HG03521 (cell line): ENCODE measurements around the gene ATP5PD.
A peak's percentile ranks its signal among the peaks of the same experiment; 100 is the strongest.
"Not testable (repeated sequence)": the region's sequence is repeated elsewhere in the genome, so short reads cannot be mapped to it uniquely, and the experiment has no call there.

Experiments
- ATAC-seq: cut with Tn5 transposase; IDR thresholded peaks from one replicate; pipeline ENCODE4 v1.9.1; 2021; ENCODE audit warnings: mild to moderate bottlenecking, moderate library complexity; ENCODE audit not compliant: unreplicated experiment

Gene ATP5PD

DNA sequence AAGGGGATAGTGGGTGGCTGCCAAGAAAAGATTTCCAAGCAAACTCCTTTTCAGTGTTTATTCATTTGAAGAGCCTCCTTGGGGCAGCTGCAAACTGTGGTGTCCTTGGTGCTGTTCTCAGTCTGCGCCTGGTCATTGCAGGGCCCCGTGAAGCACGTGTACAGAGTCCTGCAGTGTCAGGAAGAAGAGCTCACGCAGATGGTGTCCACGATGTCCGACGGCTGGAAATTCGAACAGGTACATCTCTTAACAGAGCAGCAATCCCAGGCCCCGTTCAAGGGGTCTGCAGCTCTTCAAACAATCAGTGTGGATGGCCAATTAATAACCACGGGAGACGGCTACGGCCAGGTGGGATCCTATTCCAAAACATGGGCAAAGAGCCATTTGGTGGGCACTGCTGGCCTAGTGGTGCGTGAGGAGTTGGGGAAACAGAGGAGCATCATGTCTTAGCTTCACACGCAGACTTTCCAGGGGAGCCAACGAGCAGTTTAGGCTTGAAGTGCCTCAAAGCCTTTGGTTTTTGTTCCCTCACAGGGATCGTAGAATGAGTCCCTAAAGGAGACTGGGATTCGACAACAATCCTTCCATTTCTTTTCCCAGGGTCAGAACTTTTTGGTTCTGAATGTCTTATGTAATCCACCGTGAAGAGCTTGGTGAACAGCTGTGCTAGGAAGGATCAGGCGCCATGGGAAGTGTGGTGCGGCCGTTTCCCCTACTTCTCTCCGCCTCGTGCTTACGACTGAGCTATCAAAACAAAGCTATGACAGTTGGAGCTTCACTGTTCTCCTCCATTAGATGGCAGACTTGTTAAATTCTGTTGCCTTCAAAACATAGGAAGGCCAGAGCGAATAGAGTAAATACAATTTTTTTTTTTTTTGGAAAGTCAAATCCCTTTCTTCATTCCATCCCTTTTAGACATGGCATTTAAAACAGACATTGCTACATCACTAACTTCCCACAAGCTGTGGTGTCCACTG is 12.9 kb upstream of the ATP5PD start:
- ATAC-seq: no peak

DNA sequence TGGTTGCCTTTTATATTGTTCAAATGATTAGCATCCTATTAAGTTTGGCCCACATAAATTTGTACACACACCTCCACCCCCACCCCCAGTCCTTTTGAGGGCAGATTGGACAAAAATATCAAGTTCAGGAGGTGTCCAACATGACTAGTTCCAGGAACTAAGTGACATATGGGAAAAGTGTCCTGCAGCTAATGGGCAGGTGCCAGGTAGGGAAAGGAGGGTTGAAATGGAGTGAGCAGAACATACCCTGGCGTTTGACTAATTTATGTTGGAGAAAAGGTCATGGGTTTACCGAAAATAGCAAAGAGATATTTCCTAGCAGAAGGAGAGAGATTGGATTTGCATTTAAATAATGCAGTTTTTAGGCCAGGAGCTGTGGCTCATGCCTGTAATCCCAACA is 5.2 kb upstream of the ATP5PD start:
- ATAC-seq: no peak

DNA sequence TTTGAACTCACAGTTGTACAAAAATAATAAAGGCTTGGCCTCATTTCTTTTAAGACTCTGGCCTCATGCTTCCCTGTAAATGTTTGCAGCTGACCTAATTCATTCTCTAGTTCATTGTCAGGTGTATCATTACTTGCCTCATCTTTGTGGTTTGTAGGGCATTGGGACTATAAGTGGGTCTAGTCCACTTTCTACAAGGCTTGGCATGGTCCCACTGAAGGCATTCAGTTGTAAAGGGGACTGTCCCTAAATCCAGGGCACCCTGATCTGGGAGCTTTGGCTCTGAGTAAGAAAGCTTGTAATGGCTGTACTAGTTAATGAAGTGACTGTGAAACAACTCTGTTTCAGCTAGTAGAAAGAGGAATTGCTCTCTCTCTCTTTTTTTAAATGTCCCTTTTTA is 2.9 kb upstream of the ATP5PD start:
- no peak for ATAC-seq

- no peak for ATAC-seq
Observed at GRCh38 chr17:75049057-75049456, 2.3 kb upstream of the ATP5PD start.

- ATAC-seq: no peak
Observed at GRCh38 chr17:75048249-75048878, 1.6 kb upstream of the ATP5PD start.

DNA sequence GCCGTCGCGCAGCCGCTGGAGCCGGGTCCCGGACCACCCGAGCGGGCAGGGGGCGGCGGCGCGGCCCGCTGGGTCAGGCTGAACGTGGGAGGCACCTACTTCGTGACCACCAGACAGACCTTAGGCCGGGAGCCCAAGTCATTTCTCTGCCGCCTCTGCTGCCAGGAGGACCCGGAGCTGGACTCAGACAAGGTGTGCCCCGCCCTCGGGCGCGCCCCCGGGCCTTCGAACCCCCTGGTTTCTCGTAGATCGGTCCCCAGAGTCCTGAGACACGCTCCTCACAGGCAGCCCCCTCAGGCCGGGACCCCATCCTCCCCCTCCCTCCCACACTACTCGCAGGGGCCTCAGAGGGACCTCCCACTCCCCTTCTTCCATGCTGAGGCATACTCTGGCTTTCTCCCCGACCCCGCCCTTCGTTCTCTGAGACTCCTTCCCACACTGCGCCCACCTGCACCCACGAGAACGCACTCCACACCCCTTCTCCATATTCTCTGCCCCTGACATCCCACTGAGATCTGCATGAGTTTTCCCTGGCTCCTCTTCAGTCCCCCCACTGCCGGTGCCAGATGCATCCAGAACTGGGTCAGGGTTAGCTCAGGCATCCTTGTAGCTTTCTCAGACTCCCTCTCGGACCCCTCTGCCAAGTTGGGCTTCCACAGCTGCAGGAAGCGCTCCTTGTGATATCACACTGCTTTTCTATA is 779 bp upstream of the ATP5PD start:
- ATAC-seq: peak; percentile 5

GRCh38 chr17:75045946-75046406 is 793 bp downstream of the ATP5PD start:
- ATAC-seq: not testable (repeated sequence)

GRCh38 chr17:75044716-75045115 is 2.1 kb downstream of the ATP5PD start:
- ATAC-seq: no peak

DNA sequence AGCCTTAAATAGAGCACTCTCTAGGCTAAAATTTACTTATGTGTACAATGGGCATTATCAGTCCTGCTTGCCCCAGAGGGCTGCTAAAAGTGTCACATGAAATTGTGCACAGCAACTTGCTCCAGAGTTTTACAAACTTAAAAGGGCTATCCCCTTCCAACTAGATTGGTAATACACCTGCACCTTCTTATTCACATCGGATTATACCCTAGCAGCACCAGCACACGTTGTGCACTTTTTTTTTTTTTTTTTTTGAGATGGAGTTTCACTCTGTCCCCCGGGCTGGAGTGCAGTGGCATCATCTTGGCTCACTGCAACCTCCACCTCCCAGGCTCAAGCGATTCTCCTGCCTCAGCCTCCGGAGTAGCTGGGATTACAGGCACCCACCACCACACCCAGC is 3.0 kb downstream of the ATP5PD start:
- not testable (repeated sequence) for ATAC-seq

DNA sequence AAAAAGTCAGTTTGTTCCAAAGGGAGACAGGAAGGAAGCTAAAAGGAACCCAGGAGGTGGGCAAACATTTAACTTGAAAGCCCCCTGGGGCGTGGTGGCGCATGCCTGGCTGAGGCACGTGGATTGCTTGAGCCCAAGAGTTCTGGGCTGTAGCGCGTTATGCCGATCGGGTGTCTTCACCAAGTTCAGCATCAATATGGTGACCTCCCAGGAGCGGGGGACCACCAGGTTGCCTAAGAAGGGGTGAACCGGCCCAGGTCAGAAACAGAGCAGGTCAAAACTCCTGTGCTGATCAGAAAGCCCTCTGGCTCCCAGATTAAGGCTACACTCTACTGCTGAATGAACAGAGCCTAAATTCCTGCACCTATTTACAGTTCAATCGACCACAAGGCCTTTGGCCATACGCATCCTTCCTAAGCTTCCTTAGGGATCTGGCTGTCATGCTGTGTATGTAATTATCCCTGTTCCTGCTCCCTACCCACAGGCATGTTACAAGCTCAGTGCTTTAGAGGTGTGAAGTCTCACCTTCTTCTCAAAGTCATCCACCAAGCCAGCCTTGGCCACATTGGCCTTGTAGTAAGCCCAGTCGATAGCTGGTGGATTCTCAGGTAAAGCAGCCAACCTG is 5.0 kb downstream of the ATP5PD start:
- ATAC-seq: no peak

DNA sequence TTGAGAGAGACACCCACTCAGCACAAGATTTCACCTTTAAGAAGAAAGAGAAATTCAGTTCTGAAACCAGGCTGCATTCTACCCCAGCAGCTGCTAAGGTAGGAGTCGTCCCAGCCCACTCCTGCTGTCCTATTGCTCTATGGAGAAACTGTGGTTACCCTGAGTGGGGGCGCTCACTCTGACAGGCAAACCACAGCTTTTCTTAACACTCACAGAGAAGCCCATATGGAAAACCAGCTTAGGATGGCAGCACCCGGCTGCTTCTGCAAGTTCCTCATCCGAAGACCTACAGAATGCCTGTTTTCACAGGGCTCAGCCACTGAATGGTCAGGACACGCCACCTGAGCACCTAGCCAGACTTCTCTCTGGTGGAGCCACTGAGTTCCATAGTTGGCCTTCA is 7.5 kb downstream of the ATP5PD start:
- ATAC-seq: no peak

- no peak for ATAC-seq
Observed at GRCh38 chr17:75036643-75037268, 10.0 kb downstream of the ATP5PD start.

- peak; percentile 58 for ATAC-seq
Observed at GRCh38 chr17:75034236-75034908, 12.4 kb downstream of the ATP5PD start.

- ATAC-seq: peak; percentile 31
Observed at GRCh38 chr17:75033346-75034235, 13.2 kb downstream of the ATP5PD start.

DNA sequence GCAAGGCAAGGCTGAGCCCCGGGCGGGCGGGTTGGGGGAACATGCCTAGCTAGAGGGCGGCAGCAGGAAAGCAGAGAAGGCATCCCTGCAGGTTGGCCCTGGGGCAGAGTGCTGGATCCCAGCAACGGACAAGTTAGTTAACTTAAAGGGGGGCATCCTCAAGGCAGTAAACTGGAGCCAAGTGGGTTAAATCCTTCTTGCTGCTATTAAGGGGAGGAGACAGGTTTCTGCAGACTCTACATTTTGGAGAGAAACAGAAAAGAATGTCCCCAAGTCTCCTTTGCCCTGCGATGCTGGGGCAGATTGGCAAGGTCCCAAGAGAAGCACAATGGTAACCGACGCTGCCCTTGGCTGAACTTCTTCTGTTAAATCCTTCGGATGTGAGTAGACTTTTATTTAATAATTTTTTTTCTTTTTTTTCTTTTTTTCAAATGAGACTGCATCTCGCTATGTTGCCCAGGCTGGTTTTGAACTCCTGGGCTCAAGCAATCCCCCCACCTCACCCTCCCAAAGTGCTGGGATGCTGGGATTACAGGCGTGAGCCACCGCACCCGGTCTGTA is 14.0 kb downstream of the ATP5PD start:
- ATAC-seq: no peak

DNA sequence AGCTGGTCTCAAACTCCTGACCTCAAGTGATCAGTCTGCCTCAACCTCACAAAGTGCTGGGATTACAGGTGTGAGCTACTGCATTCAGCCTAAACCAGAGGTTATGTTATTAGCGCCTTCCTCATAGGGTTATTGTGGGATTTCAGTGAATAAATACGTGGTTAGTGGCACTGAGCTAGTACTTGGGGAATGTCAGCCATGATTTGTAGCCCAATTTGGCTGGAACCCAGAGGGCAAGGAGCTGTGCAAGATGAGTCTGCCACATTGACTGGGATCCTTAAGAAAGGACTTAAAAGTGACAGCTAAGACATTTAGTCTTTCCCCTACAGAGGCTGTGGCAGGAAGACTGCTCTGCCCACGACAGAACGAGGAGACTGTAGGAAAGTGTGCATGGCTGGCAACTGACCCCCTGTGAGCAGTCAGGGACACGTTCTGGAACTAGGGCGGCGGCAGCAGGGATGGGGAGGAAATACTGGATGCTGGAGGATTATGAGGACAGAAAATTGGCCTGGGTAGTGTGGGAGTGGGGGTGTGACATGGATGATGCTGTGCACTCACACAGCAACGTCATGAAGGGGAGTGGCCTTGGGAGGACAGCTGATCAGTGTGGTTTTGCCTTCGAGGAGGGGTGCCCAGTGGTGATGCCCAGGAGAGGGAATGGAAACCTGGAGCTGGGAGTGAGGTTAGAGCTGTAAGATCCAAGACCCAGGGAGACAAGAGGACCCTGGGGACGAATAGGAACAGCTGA is 14.6 kb downstream of the ATP5PD start:
- no peak for ATAC-seq

- no peak for ATAC-seq
Observed at GRCh38 chr17:75030161-75030560, 16.6 kb downstream of the ATP5PD start.

DNA sequence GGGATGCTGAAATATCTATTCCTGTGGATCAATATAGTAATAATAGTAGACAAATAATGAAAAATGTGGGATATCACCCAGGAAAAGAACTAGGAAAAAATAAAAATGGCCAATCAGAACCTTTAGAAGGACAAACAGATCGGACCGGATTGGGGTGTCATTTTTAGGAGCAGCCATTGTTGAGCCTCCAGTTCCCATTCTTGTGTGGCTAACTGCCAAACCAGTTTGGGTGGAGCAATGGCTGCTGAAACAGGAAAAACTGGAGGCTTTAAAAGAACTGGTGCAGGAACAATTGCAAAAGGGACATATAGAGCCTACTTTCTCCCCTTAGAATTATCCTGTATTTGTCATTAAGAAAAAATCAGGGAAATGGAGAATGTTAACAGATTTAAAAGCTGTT is 20.1 kb downstream of the ATP5PD start:
- ATAC-seq: not testable (repeated sequence)
